Osteocyte (in vitro differentiated cells): ENCODE results near the gene USP13. TPM values are rescaled to one million over a fixed set of nuclear protein-coding genes. Genes with fewer than 3 reads are reported as not detected.

Source experiments
- DNase-seq: peaks from one replicate; pipeline ENCODE4 v3.0.0; 2021; ENCODE audit warnings: mixed read lengths; ENCODE audit not compliant: unreplicated experiment; ENCODE audit errors: extremely low spot score
- H3K27ac Mint-ChIP-seq: one replicate; pipeline ENCODE4 v1.8.0; 2021; ENCODE audit warnings: mild to moderate bottlenecking, mixed read lengths; ENCODE audit not compliant: unreplicated experiment
- H3K27me3 Mint-ChIP-seq: one replicate; pipeline ENCODE4 v1.8.0; 2021; ENCODE audit warnings: mixed read lengths; ENCODE audit not compliant: unreplicated experiment
- H3K36me3 Mint-ChIP-seq: one replicate; pipeline ENCODE4 v1.8.0; 2021; ENCODE audit warnings: mixed read lengths; ENCODE audit not compliant: unreplicated experiment
- H3K4me1 Mint-ChIP-seq: one replicate; pipeline ENCODE4 v1.8.0; 2021; ENCODE audit warnings: mixed read lengths; ENCODE audit not compliant: unreplicated experiment
- H3K4me3 Mint-ChIP-seq: one replicate; pipeline ENCODE4 v1.8.0; 2021; ENCODE audit warnings: mild to moderate bottlenecking, moderate library complexity, mixed read lengths; ENCODE audit not compliant: unreplicated experiment
- H3K9me3 Mint-ChIP-seq: one replicate; pipeline ENCODE4 v1.8.0; 2021; ENCODE audit warnings: mixed read lengths; ENCODE audit not compliant: unreplicated experiment
- CTCF ChIP-seq: fragments of 200-600 bp; sonication (generic); IDR thresholded peaks from 2 replicates; pipeline ENCODE4 v1.5.0; 2021; ENCODE audit warnings: antibody characterized with exemption, mild to moderate bottlenecking, moderate library complexity
- total RNA-seq: library from RNA; stranded (reverse); gene quantifications from 2 replicates; pipeline ENCODE4 v1.2.1, GENCODE V29; 2021

USP13 gene
- total RNA-seq, 1 donor from 2014 or later, result 36.3 TPM

- no peak for TF ChIP-seq CTCF
- DNase-seq, result no peak
- H3K27me3 Mint-ChIP-seq, result no peaks in the 10 kb centered on the region
- H3K27ac Mint-ChIP-seq, result no peak overlapping the region
- peaks cover 41% of the 10 kb centered on the region for H3K36me3 Mint-ChIP-seq
- H3K4me1 Mint-ChIP-seq, result peaks cover 9% of the 10 kb centered on the region
- H3K9me3 Mint-ChIP-seq, result no peaks in the 10 kb centered on the region
- H3K4me3 Mint-ChIP-seq, result no peak overlapping the region
These were observed 77.7 kb downstream of the USP13 start for GRCh38 chr3:179730506-179730905.

- no peaks in the 10 kb centered on the region for H3K9me3 Mint-ChIP-seq
- no peaks in the 10 kb centered on the region for H3K27me3 Mint-ChIP-seq
- TF ChIP-seq CTCF, result no peak
- H3K36me3 Mint-ChIP-seq, result peaks cover 35% of the 10 kb centered on the region
- no peak for DNase-seq
- no peak overlapping the region for H3K4me3 Mint-ChIP-seq
- H3K4me1 Mint-ChIP-seq, result no peaks in the 10 kb centered on the region
- peak overlapping the region; percentile 32 for H3K27ac Mint-ChIP-seq
These were observed 78.7 kb downstream of the USP13 start for GRCh38 chr3:179731544-179731943.

- H3K36me3 Mint-ChIP-seq, result peaks cover 35% of the 10 kb centered on the region
- H3K27ac Mint-ChIP-seq, result no peak overlapping the region
These were observed 80.0 kb downstream of the USP13 start for GRCh38 chr3:179732661-179733348.

GRCh38 chr3:179733797-179734196, 81.0 kb downstream of the USP13 start:
- Mint-ChIP-seq H3K4me1 (no peaks in the 10 kb centered on the region), H3K36me3 (peaks cover 37% of the 10 kb centered on the region), H3K4me3 (no peak overlapping the region), H3K27me3 (no peaks in the 10 kb centered on the region), H3K9me3 (no peaks in the 10 kb centered on the region), H3K27ac (no peak overlapping the region)
- DNase-seq, result no peak
- no peak for TF ChIP-seq CTCF

More at GRCh38 chr3:179732661-179733348, 80.0 kb downstream of the USP13 start:
- Mint-ChIP-seq H3K9me3 (no peaks in the 10 kb centered on the region), H3K4me3 (no peak overlapping the region), H3K4me1 (no peaks in the 10 kb centered on the region), H3K27me3 (no peaks in the 10 kb centered on the region)
- DNase-seq, result no peak
- no peak for TF ChIP-seq CTCF

- no peaks in the 10 kb centered on the region for H3K4me1 Mint-ChIP-seq
- no peaks in the 10 kb centered on the region for H3K27me3 Mint-ChIP-seq
- peaks cover 37% of the 10 kb centered on the region for H3K36me3 Mint-ChIP-seq
- no peak for TF ChIP-seq CTCF
- H3K9me3 Mint-ChIP-seq, result no peaks in the 10 kb centered on the region
- no peak for DNase-seq
- no peak overlapping the region for H3K4me3 Mint-ChIP-seq
- no peak overlapping the region for H3K27ac Mint-ChIP-seq
These were observed 81.8 kb downstream of the USP13 start for GRCh38 chr3:179734497-179735281.
